GM12878 (cell line): ENCODE data around the gene CTBP1.

Experiments
- EP300 ChIP-seq, 2 experiments: fragments of 150-350 bp in 1 of 2; IDR thresholded peaks; 2 replicates each; pipeline ENCODE4 v1.6.1; 2011 to 2012; ENCODE audit warnings: low read depth in 2 of 2, low read length in 2 of 2, borderline replicate concordance in 1 of 2, improper control_type of control experiment in 1 of 2, inconsistent platforms in 1 of 2; ENCODE audit not compliant: control insufficient read depth in 1 of 2
- EZH2 ChIP-seq: IDR thresholded peaks from 2 replicates; pipeline ENCODE4 v1.6.1; 2012; ENCODE audit warnings: low read depth, mild to moderate bottlenecking, control low read depth, inconsistent platforms, low read length, borderline replicate concordance; ENCODE audit not compliant: control insufficient read depth
- FOXM1 ChIP-seq: IDR thresholded peaks from 2 replicates; pipeline ENCODE4 v1.6.1; 2012; ENCODE audit warnings: low read depth, mild to moderate bottlenecking, inconsistent platforms, low read length, moderate library complexity
- GABPA ChIP-seq: IDR thresholded peaks from 2 replicates; pipeline ENCODE4 v1.6.1; 2014; ENCODE audit warnings: antibody characterized with exemption, low read depth, mild to moderate bottlenecking, inconsistent platforms
- MTA3 ChIP-seq: IDR thresholded peaks from 2 replicates; pipeline ENCODE4 v1.6.1; 2012; ENCODE audit warnings: low read length, inconsistent platforms, borderline replicate concordance
- POLR2A ChIP-seq: IDR thresholded peaks from 2 replicates; pipeline ENCODE4 v1.6.1; 2011; ENCODE audit warnings: low read depth, mild to moderate bottlenecking, low read length
- SRF ChIP-seq, 2 experiments: IDR thresholded peaks; 2 replicates each; pipeline ENCODE4 v1.6.1; 2011; ENCODE audit warnings: low read depth in 2 of 2, low read length in 2 of 2, mild to moderate bottlenecking in 1 of 2, moderate library complexity in 1 of 2
- TCF12 ChIP-seq: IDR thresholded peaks from 2 replicates; pipeline ENCODE4 v1.6.1; 2011; ENCODE audit warnings: low read depth, mild to moderate bottlenecking, low read length
- TF ChIP-seq, protein P1 (sequence below), 3 experiments: IDR thresholded peaks in 2 of 3; conservative IDR thresholded peaks in 1 of 3; 2 replicates each; pipeline ENCODE4 v1.5.1; 2011; ENCODE audit warnings: low read depth in 3 of 3, low read length in 3 of 3, mild to moderate bottlenecking in 3 of 3, control low read depth in 2 of 3, moderate library complexity in 2 of 3, inconsistent platforms in 1 of 3, mixed read lengths in 1 of 3; ENCODE audit not compliant: control insufficient read depth in 2 of 3, insufficient read depth in 1 of 3; ENCODE audit errors: extremely low read depth in 1 of 3
- TF ChIP-seq, protein P2 (sequence below): IDR thresholded peaks from 2 replicates; pipeline ENCODE4 v1.6.1; 2012; ENCODE audit warnings: low read depth, low read length, improper control_type of control experiment

DNA sequence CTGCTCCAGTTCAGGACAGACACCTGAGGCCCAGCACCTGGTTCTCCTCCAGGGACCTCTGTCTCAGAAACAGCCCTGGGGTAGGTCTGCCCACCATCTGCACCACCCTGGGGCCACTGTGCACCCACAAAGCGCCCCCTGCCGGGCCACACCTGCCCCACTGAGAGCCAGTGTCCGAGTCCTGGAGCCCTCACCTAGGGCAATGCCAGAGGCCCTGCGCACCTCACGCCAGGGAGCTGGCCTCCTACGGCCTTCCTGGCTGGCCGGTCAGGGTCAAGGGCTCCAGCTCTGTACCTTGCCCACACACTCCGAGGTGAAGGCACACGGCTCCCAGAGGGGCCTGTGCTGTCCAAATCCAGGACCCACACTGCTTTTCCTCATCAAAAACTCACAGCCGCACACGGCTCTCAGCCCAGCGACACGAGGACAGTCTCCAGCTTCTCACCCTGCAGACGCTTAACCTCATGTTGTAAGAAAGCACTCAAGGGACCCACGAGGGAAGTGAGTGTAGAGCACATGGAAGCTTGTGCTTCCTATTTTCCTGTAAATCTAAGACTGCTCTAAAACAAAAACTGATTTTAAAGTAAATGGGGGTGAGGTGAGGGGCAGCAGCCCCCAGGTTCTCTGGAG, 5.4 kb downstream of the CTBP1 start:
- TF ChIP-seq SRF (IDR thresholded peaks at IDR 0.05; ENCODE audit: low read depth in 2 of 2, low read length in 2 of 2) (no peak), POLR2A (no peak), MTA3 (no peak), FOXM1 (no peak), EP300 (IDR thresholded peaks at IDR 0.05; ENCODE audit: borderline replicate concordance in 1 of 2, control insufficient read depth in 1 of 2, low read depth in 2 of 2, low read length in 2 of 2) (no peak), TCF12 (no peak), GABPA (no peak), EZH2 (no peak)
- TF ChIP-seq, protein P1, sequence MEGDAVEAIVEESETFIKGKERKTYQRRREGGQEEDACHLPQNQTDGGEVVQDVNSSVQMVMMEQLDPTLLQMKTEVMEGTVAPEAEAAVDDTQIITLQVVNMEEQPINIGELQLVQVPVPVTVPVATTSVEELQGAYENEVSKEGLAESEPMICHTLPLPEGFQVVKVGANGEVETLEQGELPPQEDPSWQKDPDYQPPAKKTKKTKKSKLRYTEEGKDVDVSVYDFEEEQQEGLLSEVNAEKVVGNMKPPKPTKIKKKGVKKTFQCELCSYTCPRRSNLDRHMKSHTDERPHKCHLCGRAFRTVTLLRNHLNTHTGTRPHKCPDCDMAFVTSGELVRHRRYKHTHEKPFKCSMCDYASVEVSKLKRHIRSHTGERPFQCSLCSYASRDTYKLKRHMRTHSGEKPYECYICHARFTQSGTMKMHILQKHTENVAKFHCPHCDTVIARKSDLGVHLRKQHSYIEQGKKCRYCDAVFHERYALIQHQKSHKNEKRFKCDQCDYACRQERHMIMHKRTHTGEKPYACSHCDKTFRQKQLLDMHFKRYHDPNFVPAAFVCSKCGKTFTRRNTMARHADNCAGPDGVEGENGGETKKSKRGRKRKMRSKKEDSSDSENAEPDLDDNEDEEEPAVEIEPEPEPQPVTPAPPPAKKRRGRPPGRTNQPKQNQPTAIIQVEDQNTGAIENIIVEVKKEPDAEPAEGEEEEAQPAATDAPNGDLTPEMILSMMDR (IDR thresholded peaks at IDR 0.05 in 2 of 3, conservative IDR thresholded peaks at IDR 0.05 in 1 of 3; ENCODE audit: control insufficient read depth in 2 of 3, extremely low read depth in 1 of 3, insufficient read depth in 1 of 3, low read depth in 3 of 3, low read length in 3 of 3) = 0 out of 6 replicates have a peak, but pooled peaks of 1 of the 3 experiments have one; percentile 6
- TF ChIP-seq, protein P2, sequence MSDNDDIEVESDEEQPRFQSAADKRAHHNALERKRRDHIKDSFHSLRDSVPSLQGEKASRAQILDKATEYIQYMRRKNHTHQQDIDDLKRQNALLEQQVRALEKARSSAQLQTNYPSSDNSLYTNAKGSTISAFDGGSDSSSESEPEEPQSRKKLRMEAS = no peak
